K562 treated with DMSO at 1 percent for 12 hours (cell line): ENCODE results near the gene SYNCRIP. TPM values are rescaled to one million over a fixed set of nuclear protein-coding genes. Genes with fewer than 3 reads are reported as not detected.

Source experiments
- total RNA-seq: library from RNA; unstranded; fragments of 300-600 nt; gene quantifications from 2 replicates; pipeline ENCODE4 v1.2.3, GENCODE V29; 2022; ENCODE audit not compliant: insufficient read depth

SYNCRIP gene
- total RNA-seq = 12.4 and 33.5 TPM in 2 replicates

DNA sequence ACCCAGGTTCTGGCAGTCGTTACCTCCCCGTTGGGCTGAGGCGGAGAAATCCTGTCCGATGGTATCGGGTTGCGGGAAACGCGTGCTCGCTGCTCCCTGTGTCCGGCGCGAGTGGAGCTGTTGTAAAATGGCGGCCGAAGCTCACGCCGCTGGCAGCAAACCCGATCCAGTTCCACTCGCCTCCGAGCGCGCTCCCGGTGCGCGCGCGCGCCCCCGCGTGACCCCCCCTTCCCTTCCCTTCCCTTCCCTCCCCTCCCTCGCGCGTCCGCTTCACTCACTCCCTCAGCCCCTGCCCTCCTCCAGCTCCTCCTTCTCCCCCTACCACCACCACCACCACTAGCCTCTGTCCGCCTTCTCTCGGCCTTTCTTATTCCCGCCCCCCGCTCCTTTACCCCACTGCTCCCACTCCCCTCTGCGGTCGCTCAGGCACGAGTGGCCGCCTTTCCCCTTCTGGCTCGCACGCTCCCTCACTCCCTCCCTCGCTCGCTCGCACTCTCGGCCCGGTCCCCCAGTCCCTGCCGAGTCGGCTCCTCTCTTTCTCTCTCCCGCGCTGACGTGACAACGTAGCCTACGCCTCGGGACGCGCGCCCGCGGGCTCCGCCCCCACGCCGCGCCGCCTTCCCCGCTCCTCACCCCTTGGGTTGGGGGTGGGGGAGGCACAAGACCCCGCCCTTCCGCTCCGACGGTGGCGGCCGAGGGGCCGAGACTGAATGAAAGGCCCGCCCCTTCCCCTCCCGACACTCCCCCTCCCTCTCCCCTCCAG lies at the start of gene SYNCRIP:
TSS of gene SYNCRIP (minus strand) at position 113 of the 763 bp plus-strand sequence. CDS start 1,447 bp downstream, outside the sequence.

DNA sequence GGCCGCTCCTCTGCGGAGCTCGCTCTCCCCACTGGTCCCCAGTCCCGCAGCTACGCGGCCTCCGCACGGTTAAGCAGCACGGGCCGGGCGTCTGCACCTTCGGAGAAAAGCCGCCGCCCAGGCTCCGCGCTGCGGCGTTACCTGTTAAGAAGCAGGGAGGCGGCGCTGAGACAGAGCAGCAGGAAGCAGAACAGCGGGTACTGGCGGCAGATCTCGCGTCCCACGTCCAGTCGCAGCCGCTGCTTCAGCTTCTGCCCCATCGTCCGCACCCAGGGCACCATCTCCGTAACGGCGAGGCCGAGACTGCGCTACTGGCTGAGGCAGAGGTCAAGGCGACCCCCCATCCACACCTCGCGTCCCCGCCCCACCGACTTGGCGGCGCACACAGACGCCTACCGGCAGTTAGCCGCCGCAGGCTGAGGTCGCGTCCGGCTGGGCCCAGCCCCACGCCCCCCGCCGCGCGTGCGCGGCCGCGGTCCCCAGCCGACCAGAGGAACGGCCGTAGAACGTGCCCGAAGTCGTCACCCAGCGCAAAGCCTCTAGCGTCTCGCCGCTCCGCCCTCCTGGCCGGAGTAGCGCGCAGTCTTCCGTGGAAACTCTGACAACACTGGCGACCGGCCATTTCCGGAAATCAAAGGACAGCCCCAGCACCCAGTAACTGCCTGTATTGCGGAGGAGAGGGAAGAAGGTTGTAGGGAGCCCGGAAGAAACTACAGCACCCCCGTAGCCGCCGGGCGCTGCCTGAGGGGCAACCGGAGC lies 49.1 kb downstream of the SYNCRIP start, which contains the start of gene SNX14:
TSS of gene SNX14 (minus strand) at position 421 of the 759 bp plus-strand sequence. CDS start at position 281, 140 bp downstream.

Other genes with a start within 250 kb of the SYNCRIP start
- not detected in 2 replicates for gene NT5E, start 192.8 kb downstream of the SYNCRIP start, total RNA-seq
- gene SNX14, start 49.0 kb downstream of the SYNCRIP start, total RNA-seq = 63.1 and 66.8 TPM in 2 replicates